ENCODE results near the gene MTHFD2L.

MTHFD2L gene

DNA sequence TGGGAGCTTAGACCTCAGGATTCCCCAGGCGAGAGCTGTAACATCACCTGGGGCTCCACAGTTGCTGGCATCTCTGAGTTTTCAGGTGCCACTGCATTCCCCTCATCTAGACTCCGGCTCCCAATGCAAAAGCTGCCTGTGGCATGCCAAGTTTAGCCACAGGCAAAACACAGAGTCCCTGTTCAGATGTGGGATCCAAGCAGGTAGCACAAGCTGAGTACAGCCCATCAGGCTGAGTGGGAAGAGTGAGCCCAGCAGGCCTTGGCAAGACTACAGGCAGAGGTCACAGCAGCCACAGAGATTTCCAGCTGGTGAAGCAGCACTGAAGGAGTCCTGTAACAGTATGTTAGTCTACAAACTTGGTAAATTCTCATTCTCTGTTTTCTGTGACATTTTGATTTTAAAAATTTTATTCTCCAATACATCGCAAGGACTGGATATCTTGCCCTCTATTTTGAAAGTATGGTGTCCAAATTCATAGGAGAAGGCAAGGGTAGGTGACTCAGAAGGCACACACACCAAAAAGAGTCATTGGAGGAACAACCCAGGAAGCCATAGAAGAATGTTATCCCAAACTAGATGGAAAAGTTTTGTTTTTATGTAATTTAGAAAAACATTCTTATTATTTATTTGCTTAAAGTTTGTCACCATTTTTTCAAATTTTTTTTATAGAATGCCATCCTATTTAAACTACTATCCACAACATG is 45.4 kb upstream of the MTHFD2L start:
- no peak for TF ChIP-seq FOXP2 (optimal IDR thresholded peaks at IDR 0.05; ENCODE audit: control extremely low read depth, extremely low read length, insufficient read depth)
- no peak for TF ChIP-seq POLR2AphosphoS5 (IDR thresholded peaks at IDR 0.05; ENCODE audit: borderline replicate concordance, low read depth, low read length)
- TF ChIP-seq EZH2 (IDR thresholded peaks at IDR 0.05) = no peak
- no peaks in the 10 kb centered on the region for H3K36me3 ChIP-seq (ENCODE audit: insufficient read depth, low read length)
- no peak overlapping the region for H3K4me3 ChIP-seq
- no peak overlapping the region for H3K9ac ChIP-seq (ENCODE audit: insufficient read length)
- no peaks in the 10 kb centered on the region for H3K9me3 ChIP-seq (ENCODE audit: low read depth, low read length)
- no peak for DNase-seq (ENCODE audit: low read depth, low spot score)
- H3K27ac ChIP-seq = no peak overlapping the region

- no peak for DNase-seq (ENCODE audit: low read depth, low spot score)
- Histone ChIP-seq H3K4me3 (no peak overlapping the region), H3K36me3 (ENCODE audit: insufficient read depth, low read length) (no peaks in the 10 kb centered on the region), H3K9ac (ENCODE audit: insufficient read length) (no peak overlapping the region), H3K27ac (no peak overlapping the region), H3K9me3 (ENCODE audit: low read depth, low read length) (no peaks in the 10 kb centered on the region)
- TF ChIP-seq FOXP2 (optimal IDR thresholded peaks at IDR 0.05; ENCODE audit: control extremely low read depth, extremely low read length, insufficient read depth) (no peak), EZH2 (IDR thresholded peaks at IDR 0.05) (no peak), POLR2AphosphoS5 (IDR thresholded peaks at IDR 0.05; ENCODE audit: borderline replicate concordance, low read depth, low read length) (no peak)
These were observed 43.7 kb upstream of the MTHFD2L start for GRCh38 chr4:74114234-74114633.

- Histone ChIP-seq H3K9me3 (ENCODE audit: low read depth, low read length) (no peaks in the 10 kb centered on the region), H3K36me3 (ENCODE audit: insufficient read depth, low read length) (no peaks in the 10 kb centered on the region), H3K9ac (ENCODE audit: insufficient read length) (no peak overlapping the region), H3K27ac (no peak overlapping the region), H3K4me3 (no peak overlapping the region)
- TF ChIP-seq FOXP2 (optimal IDR thresholded peaks at IDR 0.05; ENCODE audit: control extremely low read depth, extremely low read length, insufficient read depth) (no peak), POLR2AphosphoS5 (IDR thresholded peaks at IDR 0.05; ENCODE audit: borderline replicate concordance, low read depth, low read length) (no peak), EZH2 (IDR thresholded peaks at IDR 0.05) (no peak)
- no peak for DNase-seq (ENCODE audit: low read depth, low spot score)
These were observed 40.8 kb upstream of the MTHFD2L start for GRCh38 chr4:74117024-74117534.

DNA sequence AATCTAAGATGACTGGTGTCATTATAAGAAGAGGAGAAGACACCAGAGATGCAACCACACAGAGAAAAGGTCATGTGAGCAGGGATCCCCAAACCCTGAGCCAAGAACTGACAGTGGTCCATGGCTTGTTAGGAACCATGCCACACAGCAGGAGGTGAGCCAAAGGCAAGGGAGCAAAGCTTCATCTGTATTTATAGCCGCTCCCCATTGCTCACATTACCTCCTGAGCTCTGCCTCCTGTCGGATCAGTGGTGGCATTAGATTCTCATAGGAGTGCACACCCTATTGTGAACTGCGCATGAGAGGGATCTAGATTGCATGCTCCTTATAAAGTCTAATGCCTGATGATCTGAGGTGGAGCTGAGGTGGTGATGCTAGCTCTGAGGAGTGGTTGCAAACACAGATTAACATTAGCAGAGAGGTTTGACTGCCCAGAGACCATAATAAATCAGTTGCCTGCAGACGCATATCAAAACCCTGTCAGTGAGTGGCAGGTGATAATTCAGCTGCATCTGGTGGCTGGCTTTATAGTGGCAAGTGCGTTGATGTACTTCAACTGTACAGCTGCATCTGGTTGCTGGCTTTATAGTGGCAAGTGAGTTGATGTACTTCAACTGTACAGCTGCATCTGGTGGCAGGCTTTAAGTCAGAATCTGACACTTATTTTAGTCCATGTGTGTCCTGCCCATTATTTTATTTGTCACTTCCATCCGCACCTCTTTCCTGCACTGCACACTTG is 39.1 kb upstream of the MTHFD2L start:
- H3K36me3 ChIP-seq (ENCODE audit: insufficient read depth, low read length) = no peaks in the 10 kb centered on the region
- H3K9me3 ChIP-seq (ENCODE audit: low read depth, low read length) = no peaks in the 10 kb centered on the region
- no peak overlapping the region for H3K9ac ChIP-seq (ENCODE audit: insufficient read length)
- H3K27ac ChIP-seq = no peak overlapping the region
- TF ChIP-seq EZH2 (IDR thresholded peaks at IDR 0.05) = no peak
- no peak for TF ChIP-seq FOXP2 (optimal IDR thresholded peaks at IDR 0.05; ENCODE audit: control extremely low read depth, extremely low read length, insufficient read depth)
- TF ChIP-seq POLR2AphosphoS5 (IDR thresholded peaks at IDR 0.05; ENCODE audit: borderline replicate concordance, low read depth, low read length) = no peak
- H3K4me3 ChIP-seq = no peak overlapping the region
- no peak for DNase-seq (ENCODE audit: low read depth, low spot score)

DNA sequence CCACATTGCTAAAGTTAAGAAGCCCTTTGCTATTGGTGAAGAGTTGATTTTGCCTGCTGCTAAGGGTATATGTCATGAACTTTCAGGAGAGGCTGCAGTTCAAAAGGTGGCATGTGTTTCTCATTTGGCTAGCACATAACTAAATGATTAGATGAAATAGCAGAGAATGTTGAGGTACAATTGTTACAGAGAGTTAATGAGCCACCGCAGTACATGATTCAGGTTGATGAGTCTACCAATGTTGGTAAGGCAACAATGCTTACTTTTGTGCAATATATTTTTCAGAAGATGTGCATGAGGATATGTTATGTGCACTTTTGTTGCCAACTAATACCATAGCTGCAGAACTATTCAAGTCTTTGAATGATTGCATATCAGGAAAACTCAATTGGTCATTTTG is 37.8 kb upstream of the MTHFD2L start:
- Histone ChIP-seq H3K9ac (ENCODE audit: insufficient read length) (no peak overlapping the region), H3K4me3 (no peak overlapping the region), H3K27ac (no peak overlapping the region), H3K9me3 (ENCODE audit: low read depth, low read length) (no peaks in the 10 kb centered on the region), H3K36me3 (ENCODE audit: insufficient read depth, low read length) (no peaks in the 10 kb centered on the region)
- DNase-seq (ENCODE audit: low read depth, low spot score) = no peak
- TF ChIP-seq POLR2AphosphoS5 (IDR thresholded peaks at IDR 0.05; ENCODE audit: borderline replicate concordance, low read depth, low read length) (no peak), FOXP2 (optimal IDR thresholded peaks at IDR 0.05; ENCODE audit: control extremely low read depth, extremely low read length, insufficient read depth) (no peak), EZH2 (IDR thresholded peaks at IDR 0.05) (no peak)

GRCh38 chr4:74121643-74122579 is 36.0 kb upstream of the MTHFD2L start:
- Histone ChIP-seq H3K4me3 (no peak overlapping the region), H3K9me3 (ENCODE audit: low read depth, low read length) (no peaks in the 10 kb centered on the region), H3K27ac (no peak overlapping the region), H3K36me3 (ENCODE audit: insufficient read depth, low read length) (no peaks in the 10 kb centered on the region), H3K9ac (ENCODE audit: insufficient read length) (no peak overlapping the region)
- TF ChIP-seq FOXP2 (optimal IDR thresholded peaks at IDR 0.05; ENCODE audit: control extremely low read depth, extremely low read length, insufficient read depth) = no peak
- no peak for TF ChIP-seq EZH2 (IDR thresholded peaks at IDR 0.05)
- TF ChIP-seq POLR2AphosphoS5 (IDR thresholded peaks at IDR 0.05; ENCODE audit: borderline replicate concordance, low read depth, low read length) = no peak
- no peak for DNase-seq (ENCODE audit: low read depth, low spot score)

DNA sequence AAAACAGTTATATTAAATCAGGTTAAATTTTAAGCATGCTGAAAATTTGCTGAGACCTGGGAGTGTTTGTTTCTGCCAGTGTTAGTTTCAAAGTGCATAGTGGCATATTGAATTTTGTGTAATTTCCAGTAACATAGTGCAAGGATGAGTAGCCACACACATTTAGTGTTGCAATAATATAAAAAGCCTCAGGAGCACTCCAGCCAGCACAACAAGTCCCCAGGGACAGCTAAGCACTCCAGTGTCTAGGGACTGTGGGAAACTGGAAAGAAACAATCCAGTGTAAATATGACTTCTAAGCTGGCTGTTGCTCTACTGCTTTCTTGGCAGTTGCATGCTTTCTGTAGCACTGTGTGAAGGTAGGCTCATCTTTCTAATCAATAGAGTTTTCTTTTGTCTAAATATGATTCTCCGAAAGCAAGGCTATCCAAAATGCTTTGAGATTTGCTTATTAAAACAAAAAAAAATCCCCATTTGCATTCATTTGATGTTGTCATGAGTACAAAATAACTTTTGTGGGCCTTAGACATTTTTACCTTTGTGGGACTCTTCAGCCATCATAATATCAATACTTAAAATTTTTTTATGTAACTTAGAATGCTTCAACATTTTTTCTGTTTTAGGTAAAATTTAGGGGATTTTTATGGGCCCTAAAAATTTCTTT is 34.7 kb upstream of the MTHFD2L start:
- DNase-seq (ENCODE audit: low read depth, low spot score) = peak; percentile 34
- H3K27ac ChIP-seq = no peak overlapping the region
- no peak overlapping the region for H3K9ac ChIP-seq (ENCODE audit: insufficient read length)
- no peaks in the 10 kb centered on the region for H3K36me3 ChIP-seq (ENCODE audit: insufficient read depth, low read length)
- no peak for TF ChIP-seq POLR2AphosphoS5 (IDR thresholded peaks at IDR 0.05; ENCODE audit: borderline replicate concordance, low read depth, low read length)
- no peak for TF ChIP-seq FOXP2 (optimal IDR thresholded peaks at IDR 0.05; ENCODE audit: control extremely low read depth, extremely low read length, insufficient read depth)
- TF ChIP-seq EZH2 (IDR thresholded peaks at IDR 0.05) = no peak
- H3K4me3 ChIP-seq = no peak overlapping the region
- no peaks in the 10 kb centered on the region for H3K9me3 ChIP-seq (ENCODE audit: low read depth, low read length)
